Skeletal muscle tissue (tissue), 4 donors: ENCODE measurements around the gene ADORA3. TPM values are rescaled to one million over a fixed set of nuclear protein-coding genes. Genes with fewer than 3 reads are reported as not detected.

Experiments
- H3K27ac ChIP-seq: one replicate; pipeline ENCODE4 v1.7.0; 2013; ENCODE audit warnings: mild to moderate bottlenecking, low read depth, low read length, inconsistent platforms
- H3K27me3 ChIP-seq, 3 donors: one replicate each; pipeline ENCODE4 v1.7.0; 2013; ENCODE audit warnings: low read length in 3 of 3; ENCODE audit not compliant: control insufficient read depth in 3 of 3, insufficient read depth in 3 of 3
- H3K36me3 ChIP-seq, 3 donors: one replicate each; pipeline ENCODE4 v1.7.0; 2013; ENCODE audit warnings: low read length in 3 of 3; ENCODE audit not compliant: control insufficient read depth in 3 of 3, insufficient read depth in 3 of 3
- H3K4me1 ChIP-seq, 3 donors: one replicate each; pipeline ENCODE4 v1.7.0; 2013; ENCODE audit warnings: low read length in 3 of 3, mild to moderate bottlenecking in 3 of 3; ENCODE audit not compliant: control insufficient read depth in 3 of 3, insufficient read depth in 3 of 3
- H3K4me3 ChIP-seq, 3 donors: one replicate each; pipeline ENCODE4 v1.7.0; 2013; ENCODE audit warnings: low read length in 3 of 3
- H3K9ac ChIP-seq, 3 donors: one replicate each; pipeline ENCODE4 v1.7.0; 2013; ENCODE audit warnings: low read length in 3 of 3, mild to moderate bottlenecking in 3 of 3, moderate library complexity in 2 of 3, low read depth in 1 of 3
- H3K9me3 ChIP-seq, 3 donors: one replicate each; pipeline ENCODE4 v1.7.0; 2013; ENCODE audit warnings: low read length in 3 of 3; ENCODE audit not compliant: control insufficient read depth in 3 of 3
- total RNA-seq: library from RNA; depleted of rRNA; stranded (reverse); fragments of >200 nt; gene quantifications from one replicate; pipeline ENCODE4 v1.2.3, GENCODE V29; 2014
- donor health status: Osteomylitis.

ADORA3 gene
- total RNA-seq, 1 donor from 2014 or later, result 0.52 TPM

DNA sequence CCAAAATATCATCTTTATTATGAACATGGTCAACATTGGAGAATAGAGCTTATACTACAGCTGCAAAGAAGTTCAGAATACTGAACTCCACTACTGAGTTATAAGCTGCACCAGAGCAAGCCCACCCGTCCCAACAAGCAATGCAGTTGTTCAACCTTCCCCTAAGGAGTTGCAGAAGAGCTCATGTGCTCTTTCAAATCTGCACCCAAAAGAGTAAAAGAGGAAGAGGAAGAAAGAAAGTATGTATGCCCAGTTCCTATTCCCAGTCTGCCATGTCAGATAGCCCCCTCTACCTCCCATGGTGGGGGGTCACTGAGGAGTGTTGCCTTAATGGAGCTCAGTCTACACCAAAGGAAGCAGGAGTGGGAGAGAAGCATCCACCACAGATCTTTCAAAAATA is 22.8 kb downstream of the ADORA3 start:
- no peak overlapping the region for H3K27ac ChIP-seq

DNA sequence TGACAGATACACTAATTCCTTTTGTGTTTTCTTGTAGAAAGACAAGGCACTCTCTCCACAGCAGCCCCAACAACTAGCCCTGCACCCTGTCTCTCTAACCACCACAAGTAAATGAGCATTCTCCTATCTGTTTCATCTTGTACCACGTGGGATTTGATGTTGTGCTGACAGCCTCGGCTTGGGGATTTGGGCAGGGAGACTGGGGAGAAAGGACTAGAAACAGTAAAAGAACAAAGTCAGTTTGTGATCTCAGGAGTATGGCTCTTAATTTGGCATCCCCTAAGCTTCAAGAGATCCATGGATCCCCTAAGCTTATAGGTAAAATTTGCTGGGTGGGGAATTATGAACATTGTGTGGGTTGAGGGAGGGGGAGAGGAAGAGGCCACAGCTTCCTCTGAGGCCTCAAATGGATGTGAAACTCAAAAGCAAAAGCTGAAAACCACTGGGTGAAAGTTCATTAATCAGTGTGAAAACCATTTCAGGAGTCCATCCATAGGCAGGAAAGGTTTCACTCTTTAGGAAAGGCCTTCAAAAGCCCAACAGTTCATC is 26.6 kb downstream of the ADORA3 start:
- no peak overlapping the region for H3K4me3 ChIP-seq
- no peaks in the 10 kb centered on the region for H3K27me3 ChIP-seq
- H3K36me3 ChIP-seq, result peaks cover 2 to 21% (median 20%) of the 10 kb centered on the region in 3 donors
- H3K9me3 ChIP-seq, result no peaks in the 10 kb centered on the region
- H3K9ac ChIP-seq, result no peak overlapping the region
- H3K4me1 ChIP-seq, result peaks cover 2 to 9% (median 8%) of the 10 kb centered on the region in 3 donors
- no peak overlapping the region for H3K27ac ChIP-seq

More for the DNA sequence above, 22.8 kb downstream of the ADORA3 start:
- H3K4me3 ChIP-seq, result no peak overlapping the region
- H3K9ac ChIP-seq, result no peak overlapping the region
- H3K9me3 ChIP-seq, result no peaks in the 10 kb centered on the region
- H3K36me3 ChIP-seq, result peaks cover 2 to 15% (median 14%) of the 10 kb centered on the region in 3 donors
- peaks cover 9 to 15% (median 13%) of the 10 kb centered on the region in 3 donors for H3K4me1 ChIP-seq
- H3K27me3 ChIP-seq, result no peaks in the 10 kb centered on the region

DNA sequence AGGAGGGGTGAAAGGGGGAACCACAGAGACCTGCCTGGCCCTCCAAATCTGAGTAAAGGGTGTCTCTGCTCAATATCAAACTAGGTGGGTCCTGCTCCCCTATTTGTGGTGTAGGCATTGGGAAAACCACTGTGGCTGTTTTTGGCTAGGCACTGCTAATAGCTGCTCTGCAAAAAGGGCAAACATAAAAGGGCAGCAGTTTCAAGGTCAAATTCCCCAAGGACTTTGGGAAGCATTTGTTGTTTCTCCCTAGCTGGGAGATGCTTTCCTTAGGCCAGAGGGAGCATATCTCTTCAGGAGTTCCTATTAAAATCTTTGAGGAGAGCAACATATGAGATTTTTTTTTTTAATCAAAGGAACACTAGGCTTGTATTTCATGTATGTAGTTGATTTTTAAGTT is 27.2 kb downstream of the ADORA3 start:
- Histone ChIP-seq H3K9ac (no peak overlapping the region), H3K27me3 (no peaks in the 10 kb centered on the region), H3K4me3 (no peak overlapping the region), H3K36me3 (peaks cover 2 to 25% (median 24%) of the 10 kb centered on the region in 3 donors), H3K4me1 (peaks cover 0 to 7% (median 7%) of the 10 kb centered on the region in 3 donors), H3K9me3 (no peaks in the 10 kb centered on the region), H3K27ac (no peak overlapping the region)

DNA sequence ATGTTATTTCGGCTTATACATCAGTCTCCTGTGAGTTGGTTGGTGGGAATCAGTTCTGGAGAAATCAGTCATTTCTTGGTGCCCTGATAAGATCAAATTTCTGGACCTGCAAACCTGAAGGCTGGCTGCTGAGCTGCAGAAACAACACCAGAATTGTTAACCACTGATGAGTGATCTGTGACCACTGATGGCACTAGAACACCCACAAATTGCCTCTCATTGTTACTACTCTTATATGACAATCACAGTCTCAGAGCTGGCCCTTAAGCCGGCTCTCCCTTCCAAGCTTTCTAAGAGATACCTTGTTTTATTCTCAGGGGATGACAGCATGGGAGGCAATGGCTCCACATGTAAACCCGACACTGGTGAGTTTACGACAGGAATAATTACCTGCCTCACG is 27.7 kb downstream of the ADORA3 start:
- H3K27me3 ChIP-seq, result no peaks in the 10 kb centered on the region
- peaks cover 2 to 29% (median 28%) of the 10 kb centered on the region in 3 donors for H3K36me3 ChIP-seq
- no peaks in the 10 kb centered on the region for H3K9me3 ChIP-seq
- H3K27ac ChIP-seq, result no peak overlapping the region
- no peak overlapping the region for H3K4me3 ChIP-seq
- H3K9ac ChIP-seq, result no peak overlapping the region
- H3K4me1 ChIP-seq, result peaks cover 0 to 7% (median 7%) of the 10 kb centered on the region in 3 donors

DNA sequence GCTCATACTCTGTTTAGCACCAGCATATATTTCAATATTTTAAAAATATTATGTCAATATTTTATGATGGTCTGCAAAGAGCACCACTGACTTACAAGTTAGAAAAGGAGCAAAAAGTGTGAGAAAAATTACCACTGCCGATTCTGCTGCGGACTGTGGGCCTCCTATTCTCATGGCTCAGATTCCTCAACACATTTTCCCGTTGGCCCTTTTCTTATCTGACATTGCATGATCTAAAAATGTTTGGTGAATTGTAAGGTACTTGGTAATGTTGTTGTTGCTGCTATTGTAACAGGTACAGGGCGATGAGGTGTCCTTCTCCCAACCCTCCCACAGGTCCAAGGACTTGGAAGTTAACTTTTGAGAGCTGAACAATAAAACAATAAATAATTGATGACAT is 28.9 kb downstream of the ADORA3 start:
- Histone ChIP-seq H3K27ac (no peak overlapping the region), H3K9ac (no peak overlapping the region), H3K36me3 (peaks cover 11 to 40% (median 39%) of the 10 kb centered on the region in 3 donors), H3K4me1 (peaks cover 0 to 7% (median 7%) of the 10 kb centered on the region in 3 donors), H3K9me3 (no peaks in the 10 kb centered on the region), H3K27me3 (no peaks in the 10 kb centered on the region), H3K4me3 (peak overlapping the region in 1 of 3 donors; percentile 2)

DNA sequence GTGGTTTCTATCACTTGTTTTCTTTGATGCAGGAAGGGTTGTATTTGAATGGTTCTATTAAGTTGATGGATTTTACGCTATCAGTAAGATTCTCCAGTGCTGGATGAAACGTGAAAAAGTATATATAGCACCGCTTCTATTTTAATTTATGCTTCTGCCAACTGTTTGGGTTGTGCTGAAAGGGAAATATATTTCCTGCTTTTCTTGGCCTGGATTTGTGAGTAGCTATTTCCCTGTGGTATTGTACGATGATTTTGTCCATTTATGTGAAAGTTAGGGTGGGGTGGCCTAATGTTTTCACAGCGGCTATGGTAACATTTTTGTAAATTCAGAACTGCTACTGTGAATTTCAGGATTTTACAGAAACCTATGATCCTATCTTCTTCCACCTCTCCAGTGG is 29.3 kb downstream of the ADORA3 start:
- peak overlapping the region in 1 of 3 donors; percentile 16 for H3K4me3 ChIP-seq
- no peaks in the 10 kb centered on the region for H3K9me3 ChIP-seq
- H3K27ac ChIP-seq, result no peak overlapping the region
- H3K27me3 ChIP-seq, result no peaks in the 10 kb centered on the region
- no peak overlapping the region for H3K9ac ChIP-seq
- H3K36me3 ChIP-seq, result peaks cover 12 to 44% (median 43%) of the 10 kb centered on the region in 3 donors
- peaks cover 0 to 7% (median 7%) of the 10 kb centered on the region in 3 donors for H3K4me1 ChIP-seq

DNA sequence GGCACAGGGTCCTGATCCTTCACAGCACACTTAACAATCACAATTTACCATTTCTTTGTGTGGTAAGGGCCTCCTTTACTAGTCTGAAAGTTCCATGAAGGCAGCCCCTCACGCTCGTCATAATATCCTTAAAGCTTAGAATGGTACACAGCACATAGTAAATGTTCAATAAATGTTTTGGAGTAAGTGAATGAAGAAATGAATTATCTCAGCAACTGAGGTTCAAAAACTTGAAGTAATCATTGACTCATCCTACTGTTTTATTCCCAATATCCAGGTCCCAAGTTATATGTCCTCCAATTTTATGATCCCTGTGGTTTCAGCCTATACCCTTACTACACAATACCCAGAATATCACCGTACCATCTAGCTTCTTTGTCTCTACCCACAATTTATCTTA is 31.9 kb downstream of the ADORA3 start:
- Histone ChIP-seq H3K9ac (no peak overlapping the region), H3K9me3 (no peaks in the 10 kb centered on the region), H3K36me3 (peaks cover 20 to 47% (median 44%) of the 10 kb centered on the region in 3 donors), H3K27me3 (no peaks in the 10 kb centered on the region), H3K4me3 (no peak overlapping the region), H3K27ac (peak overlapping the region; percentile 22), H3K4me1 (peaks cover 0 to 4% (median 3%) of the 10 kb centered on the region in 3 donors)

DNA sequence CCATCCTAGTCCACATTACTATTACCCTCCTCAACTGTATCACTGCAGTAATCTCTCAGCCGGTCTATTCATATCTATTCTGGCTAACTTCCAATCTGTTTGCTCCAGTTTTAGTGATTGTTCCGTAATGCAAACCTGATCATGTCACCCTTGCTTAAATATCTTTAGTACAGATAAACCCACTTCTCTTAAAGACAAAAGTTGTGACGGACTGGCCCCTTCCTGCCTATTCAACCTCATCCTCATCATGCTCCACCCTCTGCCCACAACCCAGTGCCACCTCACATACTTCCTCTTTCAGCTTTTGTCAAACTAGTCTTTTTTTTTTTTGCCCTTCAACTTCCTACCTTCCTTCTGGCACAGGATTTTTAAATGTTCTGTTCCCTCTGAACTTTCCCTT is 32.4 kb downstream of the ADORA3 start:
- peaks cover 20 to 47% (median 44%) of the 10 kb centered on the region in 3 donors for H3K36me3 ChIP-seq
- peaks cover 0 to 2% (median 1%) of the 10 kb centered on the region in 3 donors for H3K4me1 ChIP-seq

DNA sequence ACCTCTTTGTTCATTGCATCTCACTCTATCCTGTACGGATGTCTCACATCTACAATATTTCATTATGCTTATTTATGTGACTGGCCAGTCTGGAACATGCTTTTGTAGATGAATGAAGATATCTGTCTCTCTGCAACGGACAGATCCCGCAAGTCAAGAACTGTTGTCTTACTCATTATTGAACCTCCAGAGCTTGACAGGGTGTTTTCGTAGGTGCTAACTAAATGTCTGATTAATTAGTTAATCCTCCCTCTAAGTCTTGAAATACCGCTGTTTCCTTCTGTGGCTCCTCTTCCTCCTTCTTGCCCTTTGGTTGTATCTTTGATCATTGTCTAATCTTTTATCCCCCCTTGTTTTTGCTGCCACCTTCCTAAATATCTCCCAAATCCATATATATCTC is 32.8 kb downstream of the ADORA3 start:
- no peak overlapping the region for H3K27ac ChIP-seq
- peaks cover 20 to 45% (median 44%) of the 10 kb centered on the region in 3 donors for H3K36me3 ChIP-seq
- H3K4me3 ChIP-seq, result no peak overlapping the region
- H3K9me3 ChIP-seq, result no peaks in the 10 kb centered on the region
- H3K27me3 ChIP-seq, result no peaks in the 10 kb centered on the region
- H3K4me1 ChIP-seq, result no peaks in the 10 kb centered on the region
- H3K9ac ChIP-seq, result no peak overlapping the region

More for the DNA sequence above, 32.4 kb downstream of the ADORA3 start:
- no peaks in the 10 kb centered on the region for H3K9me3 ChIP-seq
- H3K4me3 ChIP-seq, result no peak overlapping the region
- H3K9ac ChIP-seq, result no peak overlapping the region
- no peaks in the 10 kb centered on the region for H3K27me3 ChIP-seq
- H3K27ac ChIP-seq, result peak overlapping the region; percentile 22

DNA sequence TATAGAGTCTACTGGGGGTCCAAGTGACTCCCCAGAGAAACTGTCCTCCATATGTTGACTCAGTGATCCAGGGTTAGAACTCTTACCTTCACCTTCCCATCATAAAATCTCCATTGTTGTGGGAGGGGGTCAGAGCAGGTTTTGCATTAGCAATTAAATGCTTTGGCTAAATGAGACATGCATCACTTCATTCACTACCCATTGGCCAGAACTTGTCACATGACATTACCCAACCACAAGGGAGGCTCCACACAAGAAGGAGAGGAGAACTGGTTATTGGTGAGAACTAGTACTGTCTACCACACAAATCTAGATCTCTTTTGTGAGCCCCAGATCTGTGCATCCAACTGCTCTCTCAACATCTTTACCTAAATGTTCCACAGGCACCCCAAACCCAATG is 33.9 kb downstream of the ADORA3 start:
- Histone ChIP-seq H3K36me3 (peaks cover 20 to 51% (median 43%) of the 10 kb centered on the region in 3 donors), H3K4me1 (no peaks in the 10 kb centered on the region), H3K27me3 (no peaks in the 10 kb centered on the region), H3K4me3 (no peak overlapping the region), H3K27ac (no peak overlapping the region), H3K9me3 (no peaks in the 10 kb centered on the region), H3K9ac (no peak overlapping the region)
